T-helper 1 cell (primary cell): Measurements from ENCODE around the gene PRSS2.

Source experiments
- DNase-seq, 5 donors: peaks; one replicate each; pipeline ENCODE4 v3.0.0-alpha.2; 2012 to 2020

The PRSS2 gene

DNA sequence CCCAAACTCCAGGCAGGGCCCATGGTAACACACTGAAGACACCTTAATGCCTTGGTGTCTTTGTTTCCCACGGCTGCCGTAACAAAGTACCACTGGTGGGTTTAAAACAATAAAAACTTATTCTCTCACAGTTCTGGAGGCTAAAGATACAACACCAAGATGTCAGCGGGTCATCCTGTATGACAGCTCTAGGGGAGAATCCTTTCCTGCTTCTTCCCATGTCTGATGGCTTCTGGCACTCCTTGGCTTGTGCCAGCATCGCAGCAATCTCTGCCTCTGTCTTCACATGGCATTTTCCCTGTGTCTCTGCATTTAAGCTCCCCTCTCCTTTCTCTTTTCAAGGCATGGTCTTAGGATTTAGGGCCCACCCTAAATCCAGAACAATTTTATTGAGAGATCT, 33.1 kb downstream of the PRSS2 start:
- DNase-seq: no peak

DNA sequence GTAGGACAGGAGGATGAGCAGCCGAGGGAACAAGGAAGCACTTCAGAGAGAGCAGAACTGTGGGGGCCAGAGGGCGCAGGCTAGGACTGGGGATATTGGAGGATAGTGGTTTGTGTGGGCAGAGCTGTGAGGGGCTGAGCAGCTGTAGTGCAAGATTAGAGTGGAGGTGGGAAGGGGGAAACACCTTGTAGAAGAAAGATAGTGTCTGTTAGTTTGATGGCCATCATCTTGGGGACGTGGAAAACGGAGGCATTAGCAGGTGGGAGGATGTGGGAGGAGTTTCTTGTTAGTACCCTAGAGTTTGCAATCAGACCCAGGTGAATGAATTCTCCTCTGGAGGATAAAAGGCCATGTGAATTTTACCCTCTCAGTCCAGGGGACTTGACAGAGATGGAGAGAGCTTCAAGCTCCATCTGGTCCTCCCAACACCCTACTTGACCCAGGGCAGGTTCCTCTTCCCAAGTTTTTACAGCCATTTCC, 34.0 kb downstream of the PRSS2 start:
- peak in 1 of 5 donors; percentile 24 for DNase-seq

DNA sequence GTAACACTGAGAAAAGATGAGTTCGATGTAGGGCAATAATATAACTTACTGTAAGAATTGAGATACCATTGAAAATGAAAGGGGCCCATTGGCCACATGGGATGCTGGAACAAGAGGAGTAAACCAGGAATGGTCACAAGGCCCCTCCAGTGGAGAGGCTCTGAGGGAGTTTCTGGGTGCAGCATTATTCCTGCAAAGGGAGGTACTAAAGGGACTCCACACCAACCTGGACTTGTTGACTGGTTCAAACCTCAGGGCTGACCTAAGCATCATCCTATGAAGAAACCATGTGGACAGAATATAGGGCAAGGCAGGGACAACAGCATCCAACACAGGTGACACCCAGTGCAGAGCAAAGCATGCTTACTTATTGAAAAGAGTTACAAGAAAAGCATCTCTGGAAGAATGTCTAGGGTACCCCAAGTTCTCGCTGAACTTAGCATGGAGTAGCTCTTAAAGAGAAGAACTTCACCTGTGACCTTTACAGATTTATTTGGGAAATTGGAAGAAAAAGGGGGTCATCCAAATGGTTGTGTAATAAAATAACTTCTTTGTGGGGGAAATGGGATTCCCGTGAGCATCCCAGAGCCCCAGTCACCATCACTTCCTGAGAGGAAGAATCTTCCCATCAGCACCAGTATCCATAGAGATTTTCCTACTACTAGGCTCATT, 34.7 kb downstream of the PRSS2 start:
- no peak for DNase-seq

DNA sequence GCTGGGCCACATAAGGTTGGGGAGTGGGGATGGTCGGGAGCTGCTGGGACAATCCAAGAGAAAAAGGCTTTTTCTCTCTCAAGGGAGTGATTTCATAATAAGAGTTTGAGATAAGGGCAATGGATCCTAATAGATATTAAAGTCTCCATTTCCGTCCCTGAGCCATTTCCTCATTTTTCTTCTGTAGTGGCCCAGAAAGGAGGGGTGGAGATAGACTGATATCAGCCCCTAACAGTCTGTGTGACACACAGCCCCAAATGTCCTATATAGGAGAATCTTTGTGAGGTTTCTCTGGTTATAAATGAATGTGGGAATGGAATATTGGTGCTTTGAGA, 35.2 kb downstream of the PRSS2 start:
- DNase-seq: no peak

DNA sequence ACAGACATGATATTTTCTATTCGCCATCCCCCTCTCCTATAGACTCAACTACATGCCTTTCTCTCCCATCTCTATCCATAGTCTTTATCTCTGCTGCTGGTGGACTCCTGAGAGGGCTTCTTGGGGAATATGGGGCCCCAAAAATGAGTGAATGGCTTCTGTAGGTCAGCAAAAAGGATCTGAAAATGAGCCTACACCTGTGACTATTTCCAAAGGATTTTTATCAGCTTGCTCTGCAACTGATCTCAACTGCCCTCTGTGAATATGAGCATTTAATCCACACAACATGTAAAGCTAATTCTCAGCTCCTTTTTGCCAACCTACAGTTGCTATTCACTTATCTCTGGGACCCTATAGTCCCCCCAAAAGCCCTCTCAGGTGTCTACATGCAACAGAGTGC, 36.2 kb downstream of the PRSS2 start:
- DNase-seq: no peak

DNA sequence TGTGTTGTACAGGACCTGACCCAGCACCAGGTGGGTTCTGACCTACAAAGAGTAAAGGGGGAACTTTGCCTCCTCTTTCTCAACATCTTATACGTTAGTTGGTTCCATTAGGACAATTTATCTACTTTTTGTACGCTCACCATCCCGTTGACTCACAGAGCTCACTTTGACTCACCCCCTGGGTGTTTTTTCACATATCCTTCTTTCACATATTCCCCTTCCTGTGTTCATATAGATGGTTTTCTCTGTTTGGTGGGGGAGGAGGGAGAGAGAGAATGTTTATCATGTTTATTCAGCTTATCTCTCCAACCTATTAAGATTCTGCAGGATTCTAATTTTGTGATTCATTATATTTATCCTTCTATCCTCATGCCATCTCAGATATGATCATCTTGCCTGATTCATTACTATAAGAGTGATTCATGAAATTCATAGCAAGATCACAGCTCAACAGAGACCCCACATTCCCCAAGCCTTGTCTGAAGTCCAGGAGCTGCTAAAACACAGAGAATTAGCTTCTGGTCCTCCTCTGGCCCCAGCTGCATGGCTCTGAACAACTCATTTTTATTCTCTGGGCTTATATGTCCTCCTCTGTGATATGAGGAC, 37.2 kb downstream of the PRSS2 start:
- peak in 2 of 5 donors; percentile 21 to 89 for DNase-seq

DNA sequence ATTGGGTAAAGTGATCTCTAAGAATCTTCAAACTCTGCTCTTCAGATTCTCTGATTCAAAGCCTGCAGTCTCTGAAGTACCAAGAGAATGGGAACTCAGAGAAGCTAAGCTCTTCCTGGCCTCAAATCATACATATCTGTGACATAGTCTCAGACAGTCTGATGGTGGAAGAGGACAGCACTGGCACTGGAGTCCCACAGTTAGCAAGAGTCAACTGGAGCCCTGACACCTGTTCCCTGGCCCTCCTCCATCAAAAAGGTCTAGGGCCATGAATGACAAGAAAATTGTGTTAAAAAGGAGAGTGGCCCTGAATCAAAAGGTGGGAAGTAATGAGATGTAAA, 37.7 kb downstream of the PRSS2 start:
- DNase-seq: peak in 1 of 5 donors; percentile 33

DNA sequence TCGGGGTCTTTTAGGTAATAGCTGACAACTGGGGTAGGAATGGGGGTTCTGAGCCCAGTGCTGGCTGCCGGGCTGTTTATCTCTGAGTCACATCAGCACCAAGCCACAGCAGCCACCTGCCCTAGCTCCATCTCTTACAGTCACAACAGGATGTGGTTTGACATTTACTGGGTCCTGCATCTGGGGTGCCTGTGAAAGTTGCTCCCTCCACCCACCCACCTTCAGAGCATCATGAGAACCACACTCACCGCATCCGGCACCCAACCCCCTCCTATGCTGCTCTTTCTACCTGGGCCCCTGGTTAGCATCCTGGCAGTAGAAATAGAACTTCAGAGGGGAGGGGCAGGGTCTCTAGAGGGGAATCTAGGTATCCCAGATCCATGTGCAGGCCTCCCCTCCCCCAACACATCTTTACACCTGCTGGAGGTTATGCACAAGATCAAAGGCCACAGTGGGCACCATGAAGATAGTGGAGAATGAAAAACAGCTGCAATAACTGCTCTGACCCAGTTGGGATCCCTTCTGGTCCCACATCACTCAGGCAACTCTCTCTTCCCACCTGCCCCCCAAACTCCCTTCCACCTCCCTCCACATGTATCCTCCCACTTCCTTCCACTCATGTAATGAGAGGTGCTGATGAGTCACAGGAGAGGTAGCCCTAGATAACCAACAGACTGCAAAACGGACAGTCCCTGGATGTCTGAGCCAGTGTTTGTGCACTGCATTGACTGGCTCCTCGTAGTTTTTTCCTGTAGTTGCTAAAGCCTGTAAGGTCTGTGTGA, 38.2 kb downstream of the PRSS2 start:
- peak; percentile 87 to 99 (median 93) for DNase-seq

DNA sequence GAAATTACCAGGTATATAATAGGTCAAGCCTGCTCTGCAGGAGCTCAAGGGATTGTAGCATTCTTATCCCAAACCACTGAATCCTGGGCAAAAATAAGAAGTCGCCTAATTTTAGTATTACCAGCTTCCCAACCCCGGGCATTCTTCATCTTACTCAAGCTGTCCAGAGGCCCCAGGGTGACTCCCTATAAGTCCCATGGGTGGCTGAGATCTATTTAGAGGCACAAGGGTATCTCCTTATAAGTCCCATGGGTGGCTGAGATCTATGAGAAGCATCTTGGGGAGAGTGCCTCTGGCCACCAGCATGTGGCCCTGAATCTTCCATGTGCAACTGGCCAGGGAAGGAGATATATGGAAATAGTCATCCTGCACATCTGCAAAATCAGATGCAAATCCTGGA, 38.9 kb downstream of the PRSS2 start:
- no peak for DNase-seq

DNA sequence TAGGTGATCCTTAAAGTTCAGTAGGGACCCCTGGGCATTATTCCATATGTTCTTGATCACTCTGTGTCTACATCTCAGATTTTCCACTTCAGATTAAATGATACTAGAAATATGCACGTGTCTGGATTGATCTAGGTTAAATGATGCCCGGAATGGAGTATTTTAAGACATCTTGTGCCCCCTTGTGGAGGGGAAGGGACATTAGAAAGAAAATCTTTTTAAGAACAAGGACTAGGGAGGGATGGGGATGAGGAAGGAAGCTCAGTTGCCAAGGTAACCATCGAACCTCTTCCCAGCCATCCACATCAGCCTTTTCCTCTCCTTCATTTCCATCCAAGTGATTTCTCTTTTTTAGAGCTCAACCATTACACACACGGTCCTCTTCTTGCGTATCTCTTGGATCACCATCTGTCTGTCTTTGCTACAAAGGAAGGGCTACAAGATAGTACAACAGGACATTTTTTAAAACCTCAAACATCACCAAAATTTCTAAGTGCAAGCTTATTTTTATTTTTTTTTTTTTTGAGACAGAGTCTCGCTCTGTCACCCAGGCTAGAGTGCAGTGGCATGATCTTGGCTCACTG, 40.5 kb downstream of the PRSS2 start:
- DNase-seq: peak in 3 of 5 donors; percentile 36 to 78 (median 52)

DNA sequence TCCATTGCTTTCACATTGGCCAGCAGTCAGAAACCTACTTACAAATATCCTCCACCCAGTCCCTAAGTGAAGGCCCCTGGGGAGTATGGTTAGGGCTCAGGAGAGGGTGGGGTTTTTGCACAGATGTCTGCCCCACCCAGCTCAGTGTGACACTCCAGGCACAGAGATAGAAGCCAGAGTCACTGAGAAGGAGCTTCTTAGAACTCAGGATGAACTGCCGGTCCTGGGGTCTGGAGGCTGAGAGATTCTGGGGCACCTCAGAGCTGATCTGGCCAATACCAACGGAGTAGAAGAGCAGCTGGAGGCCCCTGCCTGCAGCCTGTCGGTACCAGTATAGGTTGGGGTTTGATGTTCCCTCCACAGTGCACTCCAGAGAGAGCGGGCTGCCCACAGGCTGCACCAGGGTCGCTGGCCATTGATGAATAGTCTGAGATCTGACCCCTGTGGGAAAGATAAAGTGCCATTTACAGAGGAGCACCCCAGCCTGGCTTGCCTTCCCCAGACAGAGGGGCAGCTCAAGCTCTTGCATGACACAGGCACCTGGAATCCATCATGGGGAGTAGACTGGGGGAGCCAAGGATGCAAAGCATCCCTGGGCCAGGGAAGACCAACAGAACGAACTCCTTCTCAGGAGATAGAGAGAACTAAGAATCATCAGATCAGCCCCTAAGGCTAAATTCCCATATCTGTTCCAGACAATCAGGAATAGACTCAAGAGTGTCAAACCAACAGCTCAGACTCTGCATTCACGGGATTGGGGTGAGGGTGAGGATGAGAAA, 41.9 kb downstream of the PRSS2 start:
- peak in 1 of 5 donors; percentile 37 for DNase-seq

DNA sequence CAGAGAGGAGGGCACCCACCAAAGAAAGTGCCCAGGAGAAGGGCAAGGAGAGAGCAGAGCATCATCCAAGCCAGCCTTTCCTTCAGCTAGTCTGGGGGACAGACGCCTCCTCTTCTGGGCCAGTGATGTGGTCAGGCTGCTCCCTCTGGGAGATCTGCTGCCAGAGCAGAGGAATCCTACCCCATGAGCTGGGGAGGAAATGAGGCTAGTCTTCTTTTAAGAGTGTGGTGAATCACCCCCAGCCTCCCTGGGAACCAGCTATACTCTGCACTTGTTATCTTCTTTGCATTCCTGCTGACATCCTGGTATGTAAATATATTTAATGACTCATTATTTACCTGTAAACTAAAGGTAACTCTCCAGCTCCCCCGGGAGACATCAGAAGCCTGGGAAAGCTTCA, 42.5 kb downstream of the PRSS2 start:
- no peak for DNase-seq

DNA sequence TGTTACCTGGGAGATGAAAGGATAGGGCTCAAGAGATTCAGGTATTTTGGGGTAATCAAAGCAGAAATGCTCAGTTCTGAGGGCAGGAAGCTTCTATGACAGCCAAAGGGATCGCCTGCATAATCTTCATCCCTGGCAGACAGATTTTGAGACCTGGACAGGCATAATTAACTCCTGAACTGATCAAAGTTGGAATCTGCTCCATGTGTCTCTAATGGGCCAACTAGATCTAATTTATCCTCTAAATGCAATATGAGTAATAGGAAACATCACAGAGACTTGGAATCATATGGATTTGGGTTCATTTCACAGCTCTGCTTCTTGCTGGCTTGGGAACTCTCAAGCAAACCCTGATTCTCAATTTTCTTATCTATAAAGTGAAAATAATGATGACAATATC, 42.9 kb downstream of the PRSS2 start:
- no peak for DNase-seq

DNA sequence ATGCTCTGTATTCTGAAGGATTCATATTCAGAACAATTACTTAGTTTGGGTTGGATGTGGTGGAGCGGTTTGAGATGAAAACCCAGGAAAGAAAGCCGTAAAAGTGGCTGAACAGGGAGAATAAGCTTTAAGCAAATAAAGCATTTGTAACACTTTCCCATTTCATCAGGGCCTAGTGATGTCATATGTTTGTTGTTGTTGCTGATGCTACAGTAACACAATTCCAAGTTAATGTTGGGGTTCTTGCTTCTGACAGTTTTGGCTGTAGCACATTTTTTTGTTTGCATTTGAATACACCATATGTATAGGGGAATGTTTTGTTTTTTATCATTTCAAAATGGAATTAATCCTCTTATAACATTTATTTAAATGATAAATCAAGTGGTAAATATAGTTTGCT, 43.7 kb downstream of the PRSS2 start:
- no peak for DNase-seq

DNA sequence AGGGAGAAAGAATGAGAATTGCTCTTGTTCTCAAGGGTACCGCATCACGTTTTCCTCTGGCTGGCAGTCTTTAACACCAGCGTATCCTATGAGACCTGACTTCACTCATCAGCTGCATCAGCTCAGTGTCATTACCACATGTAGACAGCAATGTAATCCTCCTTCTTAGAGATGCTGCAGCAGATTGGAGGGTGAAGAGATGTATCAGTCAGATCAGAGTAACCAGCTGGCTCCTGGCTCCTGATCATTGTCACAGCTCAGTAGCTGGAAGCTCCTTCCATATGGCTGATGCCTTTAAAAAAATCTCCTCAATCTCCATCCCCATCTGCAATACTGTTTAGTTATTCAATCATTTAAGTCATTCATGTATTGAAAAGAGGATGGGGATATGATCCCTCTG, 44.4 kb downstream of the PRSS2 start:
- DNase-seq: no peak

DNA sequence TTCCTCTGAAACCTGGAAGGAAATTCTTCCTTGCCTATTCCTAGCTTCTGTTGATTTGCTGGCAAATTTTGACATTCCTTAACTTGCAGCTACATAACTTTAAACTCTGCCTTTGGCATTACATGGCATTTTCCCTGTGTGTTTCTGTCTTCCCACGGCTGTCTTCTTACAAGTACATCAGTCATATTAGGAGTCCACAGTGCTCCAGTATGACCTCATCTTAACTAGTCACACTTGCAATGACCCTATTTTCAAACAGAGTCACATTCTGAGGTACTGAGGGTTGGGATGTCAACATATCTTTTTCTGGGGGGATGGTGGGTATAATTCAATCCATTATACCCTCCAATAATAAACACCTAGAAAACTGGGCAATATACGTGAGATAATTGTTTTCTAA, 46.7 kb downstream of the PRSS2 start:
- DNase-seq: no peak

DNA sequence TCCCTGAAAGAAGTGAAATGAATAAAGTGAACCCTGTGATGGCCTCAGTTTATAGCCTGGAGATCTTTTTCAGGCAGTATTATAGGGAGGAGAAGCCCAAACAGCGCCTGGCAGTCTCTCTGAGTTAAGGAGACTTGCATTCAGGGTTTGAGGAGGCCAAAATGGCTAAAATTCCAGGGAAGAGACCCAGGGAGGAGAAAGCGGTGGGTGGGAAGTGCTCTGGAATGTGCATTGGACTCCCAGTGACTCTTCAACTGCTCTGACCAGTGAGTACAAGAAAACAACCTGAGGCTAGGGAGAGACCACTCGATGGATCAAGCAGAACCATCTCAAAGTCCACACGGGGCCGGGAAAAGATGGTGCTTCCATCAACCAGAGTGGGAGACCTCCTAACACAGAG, 48.8 kb downstream of the PRSS2 start:
- DNase-seq: no peak

DNA sequence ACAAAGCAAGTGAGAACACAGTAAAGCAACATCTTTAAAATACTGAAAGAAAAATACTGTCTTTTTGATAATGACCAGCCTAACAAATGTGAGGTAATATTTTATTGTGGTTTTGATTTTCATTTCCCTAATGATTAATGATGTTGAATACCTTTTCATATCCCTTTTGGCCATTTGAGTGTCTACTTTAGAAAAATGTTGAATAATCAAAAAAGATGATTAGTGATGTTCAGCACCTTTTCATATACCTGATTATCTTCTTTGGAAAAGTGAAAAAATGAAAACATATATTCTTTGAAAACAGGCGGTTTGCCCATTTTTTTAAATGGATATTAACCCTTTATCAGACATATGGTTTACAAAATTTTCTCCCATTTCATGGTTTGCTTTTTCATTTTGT, 51.9 kb downstream of the PRSS2 start:
- no peak for DNase-seq
